ENCODE measurements around the gene EXTL1. TPM values are rescaled to one million over a fixed set of nuclear protein-coding genes. Genes with fewer than 3 reads are reported as not detected.

The EXTL1 gene
- total RNA-seq, 2 donors from 2014 or later, result 3.3 to 3.7 TPM

GRCh38 chr1:26083208-26083607, 61.6 kb downstream of the EXTL1 start:
- peaks cover 3% of the 10 kb centered on the region for H3K27me3 Mint-ChIP-seq (ENCODE audit: insufficient read depth)
- H3K9ac ChIP-seq (ENCODE audit: extremely low read depth, low read length, poor library complexity, severe bottlenecking), result no peak overlapping the region
- no peaks in the 10 kb centered on the region for H3K27me3 ChIP-seq (ENCODE audit: control insufficient read depth, insufficient read depth, low read length, poor library complexity, severe bottlenecking)
- H3K9me3 ChIP-seq (ENCODE audit: control insufficient read depth, low read length), result no peaks in the 10 kb centered on the region
- no peaks in the 10 kb centered on the region for H3K36me3 Mint-ChIP-seq (ENCODE audit: low read depth)
- H3K27ac ChIP-seq (ENCODE audit: low read depth, low read length), result no peak overlapping the region
- WGBS, 2 experiments (ENCODE audit: insufficient coverage in 1 of 2, insufficient read length in 1 of 2), result 85 to 87% methylated on average over 5 of the region's 5 CpGs
- no peak for TF ChIP-seq CTCF (conservative IDR thresholded peaks at IDR 0.05)
- no peak overlapping the region for H3K4me3 Mint-ChIP-seq
- peaks cover 27% of the 10 kb centered on the region for H3K4me1 Mint-ChIP-seq
- H3K27ac Mint-ChIP-seq, result no peak overlapping the region
- no peaks in the 10 kb centered on the region for H3K9me3 Mint-ChIP-seq
- DNase-seq, result no peak
- no peaks in the 10 kb centered on the region for H3K36me3 ChIP-seq (ENCODE audit: control insufficient read depth, insufficient read depth, low read length)
- peaks cover 7% of the 10 kb centered on the region for H3K4me1 ChIP-seq (ENCODE audit: control insufficient read depth, insufficient read depth, low read length)
- H3K4me3 ChIP-seq (ENCODE audit: low read length), result no peak overlapping the region

- Histone ChIP-seq H3K9me3 (ENCODE audit: control insufficient read depth, low read length) (no peaks in the 10 kb centered on the region), H3K36me3 (ENCODE audit: control insufficient read depth, insufficient read depth, low read length) (no peaks in the 10 kb centered on the region), H3K4me3 (ENCODE audit: low read length) (no peak overlapping the region), H3K9ac (ENCODE audit: extremely low read depth, low read length, poor library complexity, severe bottlenecking) (no peak overlapping the region), H3K27ac (ENCODE audit: low read depth, low read length) (no peak overlapping the region), H3K27me3 (ENCODE audit: control insufficient read depth, insufficient read depth, low read length, poor library complexity, severe bottlenecking) (no peaks in the 10 kb centered on the region), H3K4me1 (ENCODE audit: control insufficient read depth, insufficient read depth, low read length) (peaks cover 3% of the 10 kb centered on the region)
- H3K27ac Mint-ChIP-seq, result no peak overlapping the region
- no peak for DNase-seq
- H3K27me3 Mint-ChIP-seq (ENCODE audit: insufficient read depth), result peaks cover 3% of the 10 kb centered on the region
- no peaks in the 10 kb centered on the region for H3K36me3 Mint-ChIP-seq (ENCODE audit: low read depth)
- H3K4me3 Mint-ChIP-seq, result no peak overlapping the region
- H3K9me3 Mint-ChIP-seq, result no peaks in the 10 kb centered on the region
- TF ChIP-seq CTCF (conservative IDR thresholded peaks at IDR 0.05), result no peak
- peaks cover 18% of the 10 kb centered on the region for H3K4me1 Mint-ChIP-seq
- WGBS, 2 experiments (ENCODE audit: insufficient coverage in 1 of 2, insufficient read length in 1 of 2), result 80 to 100% methylated on average over 2 of the region's 2 CpGs
These were observed 62.6 kb downstream of the EXTL1 start for GRCh38 chr1:26084091-26084561.

DNA sequence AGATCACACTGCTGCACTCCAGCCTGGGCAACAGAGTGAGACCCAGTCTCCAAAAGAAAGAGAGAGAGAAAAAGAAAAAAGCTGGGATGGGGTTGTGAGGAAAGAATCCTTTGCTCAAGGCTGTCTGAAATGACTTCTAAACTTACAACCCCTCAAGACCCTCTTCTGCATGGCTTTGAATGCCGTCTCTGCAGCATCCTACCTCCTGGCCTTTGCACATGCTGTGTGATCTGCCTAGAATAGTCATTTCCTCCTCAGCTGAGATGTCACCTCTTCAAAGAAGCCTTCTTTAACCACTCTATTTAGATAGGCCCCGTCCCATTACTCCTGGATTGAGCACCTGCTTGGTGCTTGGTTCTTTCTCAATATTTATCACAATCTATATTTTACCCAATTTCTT, 63.3 kb downstream of the EXTL1 start:
- H3K4me1 ChIP-seq (ENCODE audit: control insufficient read depth, insufficient read depth, low read length), result no peaks in the 10 kb centered on the region
- no peak overlapping the region for H3K27ac Mint-ChIP-seq
- peaks cover 10% of the 10 kb centered on the region for H3K4me1 Mint-ChIP-seq
- H3K9me3 ChIP-seq (ENCODE audit: control insufficient read depth, low read length), result no peaks in the 10 kb centered on the region
- no peaks in the 10 kb centered on the region for H3K27me3 ChIP-seq (ENCODE audit: control insufficient read depth, insufficient read depth, low read length, poor library complexity, severe bottlenecking)
- WGBS, 2 experiments (ENCODE audit: insufficient coverage in 1 of 2, insufficient read length in 1 of 2), result 89 to 91% methylated on average over 2 of the region's 2 CpGs
- no peak for DNase-seq
- H3K36me3 ChIP-seq (ENCODE audit: control insufficient read depth, insufficient read depth, low read length), result no peaks in the 10 kb centered on the region
- TF ChIP-seq CTCF (conservative IDR thresholded peaks at IDR 0.05), result no peak
- no peaks in the 10 kb centered on the region for H3K36me3 Mint-ChIP-seq (ENCODE audit: low read depth)
- H3K27ac ChIP-seq (ENCODE audit: low read depth, low read length), result no peak overlapping the region
- H3K27me3 Mint-ChIP-seq (ENCODE audit: insufficient read depth), result peaks cover 3% of the 10 kb centered on the region
- no peak overlapping the region for H3K4me3 ChIP-seq (ENCODE audit: low read length)
- H3K9ac ChIP-seq (ENCODE audit: extremely low read depth, low read length, poor library complexity, severe bottlenecking), result no peak overlapping the region
- H3K9me3 Mint-ChIP-seq, result no peaks in the 10 kb centered on the region
- no peak overlapping the region for H3K4me3 Mint-ChIP-seq

Other genes starting within 250 kb of the EXTL1 start
- gene SELENON, start 221.6 kb upstream of the EXTL1 start, total RNA-seq, result 10 to 100 TPM; 91.2 to 93.3 TPM
- gene MTFR1L, start 201.8 kb upstream of the EXTL1 start, total RNA-seq, result 10 to 100 TPM; 31.6 to 36.2 TPM
- gene AUNIP, start 162.3 kb upstream of the EXTL1 start, total RNA-seq, result 10 to 100 TPM; 14.3 to 19.5 TPM
- 10 to 100 TPM; 11.7 to 15.0 TPM for gene PAQR7, start 146.1 kb upstream of the EXTL1 start, total RNA-seq
- 100 to 1,000 TPM; 543 to 585 TPM for gene STMN1, start 115.4 kb upstream of the EXTL1 start, total RNA-seq
- 10 to 100 TPM; 11.6 to 13.3 TPM for gene PAFAH2, start 23.7 kb upstream of the EXTL1 start, total RNA-seq
- gene SLC30A2, start 24.3 kb downstream of the EXTL1 start, total RNA-seq, result not detected
- not detected for gene TRIM63, start 45.9 kb downstream of the EXTL1 start, total RNA-seq
- 1 to 10 TPM; 7.1 to 7.3 TPM for gene PDIK1L, start 90.0 kb downstream of the EXTL1 start, total RNA-seq
- gene FAM110D, start 137.3 kb downstream of the EXTL1 start, total RNA-seq, result 1 to 10 TPM in 1 of 2 donors, under 1 TPM in 1; 0.38 to 1.1 TPM
- gene C1orf232, start 147.2 kb downstream of the EXTL1 start, total RNA-seq, result not detected
- gene ZNF593, start 148.1 kb downstream of the EXTL1 start, total RNA-seq, result 10 to 100 TPM; 31.4 to 33.7 TPM
- not detected for gene ZNF593OS, start 150.1 kb downstream of the EXTL1 start, total RNA-seq
- gene CNKSR1, start 155.7 kb downstream of the EXTL1 start, total RNA-seq, result 10 to 100 TPM; 35.8 to 44.1 TPM
- gene CATSPER4, start 168.8 kb downstream of the EXTL1 start, total RNA-seq, result under 1 TPM; 0.20 to 0.35 TPM
- 10 to 100 TPM; 25.6 to 43.6 TPM for gene CEP85, start 212.4 kb downstream of the EXTL1 start, total RNA-seq

Data from endodermal cell (in vitro differentiated cells).